Natural killer cell (primary cell): ENCODE results near the gene SLC2A11. TPM values are rescaled to one million over a fixed set of nuclear protein-coding genes. Genes with fewer than 3 reads are reported as not detected.

Experiments
- ATAC-seq, 3 donors: fragments of 150-1000 bp in 2 of 3; fragments of 200-7000 bp in 1 of 3; cut with Tn5 transposase; 1 replicate in 1 of 3; 2 replicates in 2 of 3; pipeline ENCODE4 v1.10.0; 2021; ENCODE audit warnings: mild to moderate bottlenecking in 2 of 3, moderate library complexity in 2 of 3
- DNase-seq, 2 donors: peaks; one replicate each; pipeline versions ENCODE4 v3.0.0 to v3.0.0-alpha.2; 2013 to 2021; ENCODE audit warnings: mixed read lengths in 1 of 2
- H3K27ac ChIP-seq: one replicate; pipeline ENCODE4 v1.5.1; 2013; ENCODE audit warnings: mild to moderate bottlenecking, low read length
- H3K27me3 ChIP-seq: one replicate; pipeline ENCODE4 v1.6.1; 2013; ENCODE audit warnings: low read length; ENCODE audit not compliant: control insufficient read depth, insufficient read depth
- H3K36me3 ChIP-seq: one replicate; pipeline ENCODE4 v1.6.1; 2013; ENCODE audit warnings: low read length; ENCODE audit not compliant: control insufficient read depth, insufficient read depth
- H3K4me1 ChIP-seq: one replicate; pipeline ENCODE4 v1.6.1; 2013; ENCODE audit warnings: low read length; ENCODE audit not compliant: control insufficient read depth, insufficient read depth
- H3K4me3 ChIP-seq: one replicate; pipeline ENCODE4 v1.5.1; 2013; ENCODE audit warnings: low read length
- H3K9me3 ChIP-seq: one replicate; pipeline ENCODE4 v1.6.1; 2013; ENCODE audit warnings: low read length; ENCODE audit not compliant: control insufficient read depth, insufficient read depth
- H3K27ac Mint-ChIP-seq, 2 donors: one replicate each; pipeline ENCODE4 v1.8.0; 2022; ENCODE audit warnings: mild to moderate bottlenecking in 2 of 2, mixed read lengths in 2 of 2, moderate library complexity in 1 of 2
- H3K27me3 Mint-ChIP-seq, 2 donors: one replicate each; pipeline ENCODE4 v1.8.0; 2022; ENCODE audit warnings: low read depth in 2 of 2, mixed read lengths in 2 of 2
- H3K36me3 Mint-ChIP-seq: one replicate; pipeline ENCODE4 v1.8.0; 2022; ENCODE audit warnings: mixed read lengths
- H3K4me1 Mint-ChIP-seq, 2 donors: one replicate each; pipeline ENCODE4 v1.8.0; 2022; ENCODE audit warnings: mixed read lengths in 2 of 2
- H3K4me3 Mint-ChIP-seq: one replicate; pipeline ENCODE4 v1.8.0; 2022; ENCODE audit warnings: mild to moderate bottlenecking, moderate library complexity, mixed read lengths
- H3K9me3 Mint-ChIP-seq, 2 donors: one replicate each; pipeline ENCODE4 v1.8.0; 2022; ENCODE audit warnings: mixed read lengths in 2 of 2
- WGBS: methylation state at CpG from one replicate; pipeline ENCODE4 v1.1.7; 2013; ENCODE audit warnings: missing lambda C conversion rate; ENCODE audit not compliant: insufficient coverage; 5-methylcytosine and 5-hydroxymethylcytosine counted together
- intact Hi-C: fragments of 100-400 bp; cut with micrococcal nuclease; formaldehyde crosslinking; loops from one replicate; pipeline ENCODE4 v1.14.2; 2022
- total RNA-seq, 4 donors: library from RNA; stranded (reverse); fragments of 120-200 nt in 1 of 4; gene quantifications; one replicate each; pipeline versions ENCODE4 v1.2.3 to v1.2.4, GENCODE V29; 2013 to 2022
- TF ChIP-seq, protein P1 (sequence below): fragments of 200-600 bp; IDR thresholded peaks from one replicate; pipeline ENCODE4 v1.8.0; 2022; ENCODE audit warnings: antibody characterized with exemption

SLC2A11 gene
- total RNA-seq, 3 donors from 2014 or later (not counting 1 experiment from before 2014, with no cell fraction given), result 9.2 to 14.1 (median 11.8) TPM

DNA sequence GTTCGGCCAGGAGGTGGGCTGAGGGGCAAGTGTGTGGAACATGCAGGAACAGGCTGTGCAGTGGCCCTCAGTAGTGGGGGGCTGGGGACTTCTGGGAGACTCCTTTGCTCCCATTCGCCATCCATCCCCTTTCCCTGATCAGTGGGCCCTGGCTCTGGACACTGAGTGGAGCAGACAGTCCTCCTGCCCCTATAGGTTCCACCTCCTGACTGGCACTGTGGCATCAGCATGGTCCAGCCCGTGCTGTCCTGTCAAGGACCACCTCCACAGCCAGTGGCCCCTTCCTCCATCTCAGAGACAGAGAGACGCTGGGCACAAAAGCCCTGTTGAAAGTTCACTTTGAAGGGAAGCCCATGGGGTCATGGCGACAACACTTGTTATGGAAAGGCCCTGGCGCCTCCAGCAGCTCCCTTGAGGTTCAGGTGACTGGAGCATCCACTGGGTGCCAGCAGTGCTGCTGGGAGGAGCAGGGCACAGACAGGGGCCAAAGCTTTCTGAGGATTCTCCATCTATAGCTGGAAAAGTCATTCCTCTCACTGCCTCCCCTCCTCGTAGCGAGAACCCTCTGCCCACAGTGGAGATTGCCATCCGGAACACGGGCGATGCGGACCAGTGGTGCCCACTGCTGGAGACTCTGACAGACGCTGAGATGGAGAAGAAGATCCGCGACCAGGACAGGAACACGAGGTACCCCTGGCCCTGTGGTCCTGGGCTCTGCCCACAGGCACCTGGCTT, 24.5 kb upstream of the SLC2A11 start:
- H3K27me3 ChIP-seq, result no peaks in the 10 kb centered on the region
- H3K4me3 ChIP-seq, result no peak overlapping the region
- TF ChIP-seq, protein P1, sequence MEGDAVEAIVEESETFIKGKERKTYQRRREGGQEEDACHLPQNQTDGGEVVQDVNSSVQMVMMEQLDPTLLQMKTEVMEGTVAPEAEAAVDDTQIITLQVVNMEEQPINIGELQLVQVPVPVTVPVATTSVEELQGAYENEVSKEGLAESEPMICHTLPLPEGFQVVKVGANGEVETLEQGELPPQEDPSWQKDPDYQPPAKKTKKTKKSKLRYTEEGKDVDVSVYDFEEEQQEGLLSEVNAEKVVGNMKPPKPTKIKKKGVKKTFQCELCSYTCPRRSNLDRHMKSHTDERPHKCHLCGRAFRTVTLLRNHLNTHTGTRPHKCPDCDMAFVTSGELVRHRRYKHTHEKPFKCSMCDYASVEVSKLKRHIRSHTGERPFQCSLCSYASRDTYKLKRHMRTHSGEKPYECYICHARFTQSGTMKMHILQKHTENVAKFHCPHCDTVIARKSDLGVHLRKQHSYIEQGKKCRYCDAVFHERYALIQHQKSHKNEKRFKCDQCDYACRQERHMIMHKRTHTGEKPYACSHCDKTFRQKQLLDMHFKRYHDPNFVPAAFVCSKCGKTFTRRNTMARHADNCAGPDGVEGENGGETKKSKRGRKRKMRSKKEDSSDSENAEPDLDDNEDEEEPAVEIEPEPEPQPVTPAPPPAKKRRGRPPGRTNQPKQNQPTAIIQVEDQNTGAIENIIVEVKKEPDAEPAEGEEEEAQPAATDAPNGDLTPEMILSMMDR, result no peak
- Mint-ChIP-seq H3K27me3 (no peaks in the 10 kb centered on the region), H3K4me3 (no peak overlapping the region), H3K9me3 (no peaks in the 10 kb centered on the region), H3K4me1 (peaks cover 15 to 18% of the 10 kb centered on the region in 2 donors), H3K36me3 (no peaks in the 10 kb centered on the region), H3K27ac (no peak overlapping the region)
- no peak for DNase-seq
- peaks cover 52% of the 10 kb centered on the region for H3K36me3 ChIP-seq
- H3K4me1 ChIP-seq, result peaks cover 10% of the 10 kb centered on the region
- WGBS, result 95% methylated on average over 16 of the region's 16 CpGs
- H3K27ac ChIP-seq, result no peak overlapping the region
- intact Hi-C loops, result no loop called here
- no peak for ATAC-seq
- H3K9me3 ChIP-seq, result no peaks in the 10 kb centered on the region

DNA sequence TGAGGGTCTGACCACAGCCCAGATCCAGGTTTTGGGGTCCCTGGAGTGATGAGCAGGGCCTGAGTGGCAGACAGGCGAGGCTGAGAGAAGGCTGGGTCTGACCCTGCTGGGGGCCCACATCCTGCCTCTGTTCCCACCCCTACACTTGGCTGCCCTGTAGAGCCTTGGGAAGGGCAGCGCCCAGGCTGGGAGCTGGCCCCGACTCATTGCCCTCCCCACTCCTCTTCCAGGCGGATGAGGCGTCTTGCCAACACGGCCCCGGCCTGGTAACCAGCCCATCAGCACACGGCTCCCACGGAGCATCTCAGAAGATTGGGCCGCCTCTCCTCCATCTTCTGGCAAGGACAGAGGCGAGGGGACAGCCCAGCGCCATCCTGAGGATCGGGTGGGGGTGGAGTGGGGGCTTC, 23.8 kb upstream of the SLC2A11 start:
- Mint-ChIP-seq H3K4me1 (peaks cover 18 to 23% of the 10 kb centered on the region in 2 donors), H3K4me3 (no peak overlapping the region), H3K36me3 (no peaks in the 10 kb centered on the region), H3K27me3 (no peaks in the 10 kb centered on the region), H3K27ac (no peak overlapping the region), H3K9me3 (no peaks in the 10 kb centered on the region)
- Histone ChIP-seq H3K4me1 (peaks cover 17% of the 10 kb centered on the region), H3K36me3 (peaks cover 46% of the 10 kb centered on the region), H3K4me3 (no peak overlapping the region), H3K27me3 (no peaks in the 10 kb centered on the region), H3K27ac (no peak overlapping the region), H3K9me3 (no peaks in the 10 kb centered on the region)
- intact Hi-C loops, result no loop called here
- DNase-seq, result no peak
- TF ChIP-seq, protein P1, result no peak
- ATAC-seq, result no peak
- WGBS, result 94% methylated on average over 11 of the region's 13 CpGs

DNA sequence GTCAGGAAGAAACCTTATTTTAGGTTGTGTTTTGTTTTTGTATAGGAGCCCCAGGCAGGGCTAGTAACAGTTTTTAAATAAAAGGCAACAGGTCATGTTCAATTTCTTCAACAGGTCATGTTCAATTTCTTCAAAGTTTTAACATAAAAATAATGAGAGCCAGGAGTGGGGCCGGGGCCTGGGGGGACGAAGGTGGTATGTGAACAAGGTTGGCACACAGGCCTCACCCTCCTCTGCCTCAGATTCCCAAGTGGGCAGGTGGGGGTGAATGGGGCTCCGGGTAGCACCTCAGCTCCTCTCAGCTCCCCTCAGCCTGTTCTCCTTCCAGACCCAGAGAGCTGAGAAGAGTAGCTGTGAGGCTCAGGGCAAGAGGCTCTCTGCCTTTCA, 23.3 kb upstream of the SLC2A11 start:
- Mint-ChIP-seq H3K4me3 (no peak overlapping the region), H3K36me3 (no peaks in the 10 kb centered on the region), H3K9me3 (no peaks in the 10 kb centered on the region), H3K4me1 (peaks cover 18 to 24% of the 10 kb centered on the region in 2 donors), H3K27ac (no peak overlapping the region), H3K27me3 (no peaks in the 10 kb centered on the region)
- intact Hi-C loops, result no loop called here
- ATAC-seq (no peak), DNase-seq (no peak)
- no peaks in the 10 kb centered on the region for H3K27me3 ChIP-seq
- 79% methylated on average over 3 of the region's 3 CpGs for WGBS
- H3K4me1 ChIP-seq, result peaks cover 22% of the 10 kb centered on the region
- H3K27ac ChIP-seq, result no peak overlapping the region
- peaks cover 46% of the 10 kb centered on the region for H3K36me3 ChIP-seq
- H3K4me3 ChIP-seq, result no peak overlapping the region
- no peaks in the 10 kb centered on the region for H3K9me3 ChIP-seq
- TF ChIP-seq, protein P1, result no peak
